GM18499 (cell line): ENCODE measurements around the gene DNASE1L3.

Experiments used
- ATAC-seq: cut with Tn5 transposase; IDR thresholded peaks from one replicate; pipeline ENCODE4 v1.9.1; 2021; ENCODE audit warnings: moderate number of reproducible peaks; ENCODE audit not compliant: insufficient read depth, unreplicated experiment

Gene DNASE1L3

DNA sequence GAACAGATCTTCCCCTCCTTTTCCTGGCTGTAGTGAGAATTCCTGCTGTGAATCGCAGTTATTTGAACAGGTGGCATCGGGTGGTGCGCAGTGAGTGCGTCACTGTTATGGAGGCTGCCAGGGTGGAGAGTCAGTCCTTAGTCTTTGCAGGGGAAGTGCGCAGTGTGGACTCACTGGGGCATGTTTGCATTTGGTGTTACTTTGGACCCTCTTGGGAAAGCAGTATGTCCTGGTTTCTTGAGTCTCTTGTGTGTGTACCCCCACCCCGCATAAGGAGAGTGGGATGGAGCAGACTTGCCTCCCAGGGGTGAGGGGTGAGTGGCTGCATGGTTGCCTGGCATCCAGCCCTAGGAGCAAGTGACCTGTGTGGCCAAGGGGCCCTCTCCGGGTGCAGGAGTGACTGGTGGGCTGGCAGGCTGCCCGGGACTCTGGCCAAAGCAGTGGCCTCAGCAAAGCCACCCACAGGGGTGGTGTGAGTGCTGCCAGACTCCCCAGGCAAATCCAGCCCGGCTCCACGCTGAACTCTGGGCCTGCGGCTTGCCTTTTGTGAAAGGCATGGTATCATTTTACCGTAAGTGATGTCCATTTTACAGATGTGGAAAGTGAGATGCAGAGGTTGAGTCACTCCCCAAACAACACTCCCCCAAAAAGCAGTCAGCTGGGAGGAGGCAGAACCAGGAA, 46.4 kb downstream of the DNASE1L3 start:
- no peak for ATAC-seq

DNA sequence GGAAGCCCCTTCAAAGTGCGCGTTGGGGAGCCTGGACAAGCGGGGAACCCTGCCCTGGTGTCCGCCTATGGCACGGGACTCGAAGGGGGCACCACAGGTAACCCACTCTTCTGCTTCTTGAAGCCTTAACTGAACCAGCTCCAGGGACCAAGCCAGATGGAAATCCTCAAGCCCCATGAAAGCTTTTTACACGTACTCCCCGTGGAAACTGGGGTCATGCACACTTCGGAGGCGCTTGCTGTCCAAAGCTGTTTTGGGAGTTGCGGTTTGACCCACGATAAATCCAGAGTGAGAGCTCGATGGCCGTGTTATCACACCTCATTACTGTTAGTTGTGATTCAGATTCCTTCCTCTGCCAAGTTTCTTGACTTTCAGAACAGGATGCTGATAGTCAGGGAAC, 47.5 kb downstream of the DNASE1L3 start:
- no peak for ATAC-seq

DNA sequence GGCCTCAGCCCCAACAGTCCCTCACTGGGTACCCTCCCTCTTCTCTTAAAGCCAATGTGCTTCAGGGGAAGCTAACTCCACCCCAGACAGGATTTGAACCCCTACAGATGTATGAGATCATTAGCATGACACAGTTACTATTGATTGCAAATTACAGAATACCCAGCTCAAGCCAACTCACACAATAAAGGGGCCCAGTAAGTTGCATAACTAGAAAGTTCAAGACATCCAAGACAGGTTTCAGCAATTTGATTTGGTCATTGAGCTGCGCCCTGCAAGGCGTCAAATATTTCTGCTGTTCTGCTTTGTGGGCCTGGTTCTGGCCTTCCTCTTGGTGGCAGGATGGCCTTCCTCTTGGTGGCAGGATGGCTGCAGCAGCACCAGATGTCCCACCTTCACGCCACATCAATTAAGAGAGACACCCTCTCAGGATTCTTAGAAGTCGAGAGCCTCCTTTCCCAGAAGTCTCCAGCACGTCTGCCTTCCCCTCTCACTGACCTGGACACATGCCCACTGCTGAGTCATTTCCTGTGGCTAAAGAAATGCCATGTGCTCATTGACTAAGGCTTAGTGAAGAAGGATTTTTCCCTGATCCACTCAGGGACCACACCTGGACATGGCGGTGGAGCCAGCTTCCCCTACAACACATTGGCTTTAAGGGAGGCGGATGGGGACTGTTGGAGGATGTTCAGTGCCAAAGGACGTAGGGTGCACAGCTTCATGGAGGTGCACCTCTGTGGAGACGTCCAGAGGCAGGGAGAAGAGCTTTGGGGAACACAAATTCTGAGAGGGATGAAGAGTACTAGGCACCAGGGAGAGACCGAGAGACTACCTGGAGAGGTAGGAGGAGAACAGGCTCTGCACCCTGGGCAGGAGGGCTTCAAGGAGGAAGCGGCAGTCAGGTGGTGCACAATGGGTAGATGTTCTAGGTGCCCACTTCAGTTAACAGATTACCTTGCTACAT, 49.1 kb downstream of the DNASE1L3 start:
- ATAC-seq: no peak

DNA sequence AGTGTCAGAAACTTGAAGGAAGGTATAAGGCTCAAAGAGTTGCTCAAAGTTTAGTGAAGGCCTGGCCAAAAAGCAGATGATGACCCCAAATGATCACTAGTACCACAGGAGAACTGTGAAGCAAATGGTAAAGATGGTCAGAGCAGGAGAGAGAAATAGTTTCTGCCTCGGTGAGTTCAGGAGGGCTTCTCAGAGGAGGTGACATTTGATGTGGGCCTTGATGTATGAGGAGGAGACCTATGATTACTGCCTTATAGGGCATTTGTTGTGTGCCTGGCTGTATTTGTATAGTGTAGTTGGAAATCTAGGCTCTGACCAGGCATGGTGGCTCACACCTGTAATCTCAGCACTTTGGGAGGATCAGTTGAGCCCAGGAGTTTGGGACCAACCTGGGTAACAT, 50.4 kb downstream of the DNASE1L3 start:
- ATAC-seq: no peak

DNA sequence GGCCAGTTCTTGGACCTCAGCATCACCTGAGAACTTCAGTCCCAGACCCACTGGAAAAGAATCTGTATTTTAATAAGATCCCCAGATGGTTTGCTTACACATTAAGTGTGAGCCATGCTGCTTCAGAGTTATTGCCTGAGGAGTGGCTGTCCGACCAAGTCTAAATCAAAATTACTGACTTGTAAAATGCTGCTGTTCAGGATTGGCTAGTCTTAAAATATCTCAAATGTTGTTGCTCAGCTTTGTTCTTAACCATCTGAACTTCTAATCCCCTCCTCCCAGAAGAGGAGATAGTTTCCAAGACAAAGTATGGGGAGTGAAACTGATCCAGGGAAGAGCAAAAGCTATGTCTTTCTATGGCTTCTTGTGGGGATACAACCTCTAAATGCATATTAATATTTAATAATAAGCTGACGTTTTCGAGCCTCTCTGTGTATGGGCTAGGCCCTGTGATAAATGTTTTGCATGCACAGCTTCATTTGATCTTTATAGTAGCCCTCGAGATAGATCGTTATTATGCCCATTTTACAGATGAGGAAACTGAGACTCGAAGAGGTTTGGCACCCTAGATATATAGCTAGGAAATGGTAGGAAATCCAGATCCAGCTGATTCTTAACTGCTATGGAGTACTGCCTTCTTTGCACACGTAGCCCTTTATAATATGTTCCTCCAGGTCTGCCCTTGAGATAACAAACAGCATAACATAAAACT, 52.2 kb downstream of the DNASE1L3 start:
- no peak for ATAC-seq

DNA sequence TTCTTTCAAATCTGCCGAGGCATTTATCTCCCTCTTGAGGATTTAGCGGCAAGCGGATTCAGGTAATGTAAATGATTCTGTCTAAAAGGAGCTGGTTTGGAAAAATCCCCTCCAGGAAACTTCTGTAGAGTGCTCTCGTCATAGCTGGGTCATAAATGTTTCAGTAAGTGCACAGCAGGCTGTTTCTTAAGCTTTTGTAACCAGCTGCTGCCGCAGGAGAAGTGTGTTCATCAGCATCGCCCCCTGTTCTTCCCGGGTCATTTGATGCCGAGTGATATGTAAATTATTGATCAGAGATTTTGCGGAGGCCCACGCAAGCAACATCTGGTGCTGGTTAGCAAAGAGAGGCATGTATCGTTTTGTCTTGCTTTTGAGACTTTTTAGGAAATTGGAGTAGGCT, 53.1 kb downstream of the DNASE1L3 start:
- no peak for ATAC-seq

DNA sequence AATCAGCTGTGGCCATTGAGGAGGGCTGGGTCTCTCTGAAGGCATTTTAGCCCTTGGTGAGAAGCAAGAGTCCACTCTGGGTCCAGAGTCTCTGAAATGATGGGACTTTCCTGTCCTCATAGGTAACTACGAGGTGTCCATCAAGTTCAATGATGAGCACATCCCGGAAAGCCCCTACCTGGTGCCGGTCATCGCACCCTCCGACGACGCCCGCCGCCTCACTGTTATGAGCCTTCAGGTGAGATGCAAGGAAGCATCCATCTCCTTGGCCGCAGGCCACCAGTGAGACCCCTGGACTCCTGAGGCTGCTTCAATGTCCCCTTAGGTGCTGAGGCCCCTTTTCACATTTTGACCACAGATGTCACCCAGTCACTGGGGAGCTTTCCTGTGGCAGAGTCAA, 54.9 kb downstream of the DNASE1L3 start:
- ATAC-seq: no peak

DNA sequence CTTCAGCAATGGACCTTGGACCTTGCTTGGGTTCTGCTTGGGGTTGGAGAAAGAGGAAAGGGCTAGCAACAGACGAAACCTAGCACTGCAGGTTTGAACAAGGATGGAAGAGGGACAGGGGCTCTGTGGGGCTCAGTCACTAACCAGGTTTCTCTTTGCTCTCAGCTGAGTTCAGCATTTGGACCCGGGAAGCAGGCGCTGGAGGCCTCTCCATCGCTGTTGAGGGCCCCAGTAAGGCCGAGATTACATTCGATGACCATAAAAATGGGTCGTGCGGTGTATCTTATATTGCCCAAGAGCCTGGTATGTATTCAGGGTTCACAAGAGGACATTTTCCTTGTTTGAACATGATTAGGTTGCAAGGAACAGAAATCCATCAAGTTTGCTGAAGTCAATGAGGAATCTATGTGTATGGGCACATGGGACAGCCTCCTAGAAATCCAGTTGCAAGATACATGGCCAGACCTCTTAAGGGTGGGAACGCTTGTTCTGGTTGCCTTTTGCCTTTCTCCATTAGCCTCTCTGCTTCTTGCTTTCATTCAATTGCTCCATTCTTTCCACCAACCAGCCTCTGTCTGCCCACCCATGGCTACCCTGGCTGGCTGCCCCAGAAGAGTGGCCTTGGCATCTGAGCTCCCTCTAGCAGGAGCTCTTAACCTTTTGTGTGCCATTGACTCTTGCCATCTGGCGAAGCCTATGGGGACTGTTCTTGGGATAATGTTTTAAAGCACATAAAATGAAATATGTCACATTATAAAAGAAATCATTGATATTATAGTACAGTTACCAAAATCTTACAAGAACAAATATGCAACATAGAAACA, 55.9 kb downstream of the DNASE1L3 start:
- ATAC-seq: no peak

DNA sequence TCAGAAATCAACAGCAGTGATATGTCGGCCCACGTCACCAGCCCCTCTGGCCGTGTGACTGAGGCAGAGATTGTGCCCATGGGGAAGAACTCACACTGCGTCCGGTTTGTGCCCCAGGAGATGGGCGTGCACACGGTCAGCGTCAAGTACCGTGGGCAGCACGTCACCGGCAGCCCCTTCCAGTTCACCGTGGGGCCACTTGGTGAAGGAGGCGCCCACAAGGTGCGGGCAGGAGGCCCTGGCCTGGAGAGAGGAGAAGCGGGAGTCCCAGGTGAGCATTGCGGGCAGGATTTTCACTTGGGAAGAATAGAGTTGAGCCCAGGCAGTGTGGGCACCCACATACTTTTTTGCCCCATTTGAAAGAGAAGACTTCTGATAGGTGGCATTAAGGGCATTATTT, 57.4 kb downstream of the DNASE1L3 start:
- no peak for ATAC-seq

DNA sequence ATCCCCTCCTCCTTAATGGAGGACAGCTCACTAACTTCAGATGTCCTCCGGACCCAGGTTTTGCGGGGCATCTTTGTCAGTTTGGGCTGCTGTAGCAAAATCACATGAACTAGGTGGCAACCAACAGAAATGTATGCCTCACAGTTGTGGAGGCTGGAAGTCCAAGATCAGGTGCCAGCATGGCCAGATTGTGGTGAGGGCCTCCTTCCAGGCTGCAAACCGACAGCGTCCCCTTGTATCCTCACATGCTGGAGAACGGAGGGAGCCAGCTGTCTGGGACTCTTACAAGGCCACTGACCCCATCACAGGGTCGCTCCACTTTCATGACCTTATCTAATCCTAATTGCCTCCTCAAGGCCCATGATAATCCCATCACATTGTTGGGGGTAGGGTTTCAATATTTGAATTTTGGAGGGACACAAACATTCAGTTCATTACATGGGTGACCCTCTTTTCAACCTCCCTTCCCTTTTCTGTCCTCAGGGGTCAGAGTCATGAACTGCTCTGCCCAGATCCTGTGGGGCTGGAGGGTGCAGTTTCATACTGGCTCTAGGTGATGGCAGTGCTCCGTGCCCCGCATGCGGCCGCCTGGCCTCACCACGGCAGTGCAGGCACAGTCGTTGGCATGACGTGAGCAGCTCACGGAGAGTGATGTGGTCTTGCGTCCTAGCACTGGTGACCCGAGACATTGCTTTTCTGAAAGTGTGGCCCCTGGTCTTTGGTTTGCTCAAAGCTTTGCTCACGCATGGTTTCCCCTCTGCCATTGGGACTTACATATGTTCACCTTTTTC, 58.4 kb downstream of the DNASE1L3 start:
- no peak for ATAC-seq

DNA sequence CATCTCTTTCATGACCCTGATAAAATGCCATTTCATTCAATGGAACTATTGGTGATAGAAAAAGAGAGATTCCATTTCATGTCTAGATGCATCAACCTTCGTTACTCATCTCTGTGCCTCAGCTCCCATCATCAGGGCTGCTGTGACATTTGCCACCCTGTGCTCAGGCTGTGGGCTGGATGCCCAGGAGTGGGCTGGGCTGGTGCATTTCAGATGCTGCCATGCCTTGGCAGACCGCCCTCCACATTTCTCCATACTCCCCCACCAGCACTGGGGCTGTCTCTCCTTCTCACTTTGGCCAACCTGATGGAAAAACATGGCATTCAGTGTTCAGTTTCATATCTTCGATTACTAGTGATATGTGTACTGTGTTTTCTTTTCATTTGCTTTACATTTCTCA, 59.1 kb downstream of the DNASE1L3 start:
- ATAC-seq: no peak

DNA sequence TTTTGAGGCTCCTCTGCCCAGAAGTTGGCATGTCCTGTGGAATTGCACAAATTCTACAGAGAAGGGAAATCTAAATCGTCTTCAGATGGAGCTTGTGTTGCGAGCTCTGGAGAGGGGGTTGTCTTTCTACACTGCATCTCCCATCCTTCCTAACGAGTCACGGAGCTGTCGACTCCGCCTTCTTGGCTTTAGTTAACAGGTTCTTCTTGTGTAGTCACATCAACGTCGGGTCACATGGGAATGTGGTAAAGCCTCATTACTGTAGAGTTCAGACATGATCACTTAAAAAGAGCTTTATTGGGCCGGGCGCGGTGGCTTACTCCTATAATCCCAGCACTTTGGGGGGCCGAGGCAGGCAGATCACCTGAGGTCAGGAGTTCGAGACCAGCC, 60.0 kb downstream of the DNASE1L3 start:
- ATAC-seq: no peak

DNA sequence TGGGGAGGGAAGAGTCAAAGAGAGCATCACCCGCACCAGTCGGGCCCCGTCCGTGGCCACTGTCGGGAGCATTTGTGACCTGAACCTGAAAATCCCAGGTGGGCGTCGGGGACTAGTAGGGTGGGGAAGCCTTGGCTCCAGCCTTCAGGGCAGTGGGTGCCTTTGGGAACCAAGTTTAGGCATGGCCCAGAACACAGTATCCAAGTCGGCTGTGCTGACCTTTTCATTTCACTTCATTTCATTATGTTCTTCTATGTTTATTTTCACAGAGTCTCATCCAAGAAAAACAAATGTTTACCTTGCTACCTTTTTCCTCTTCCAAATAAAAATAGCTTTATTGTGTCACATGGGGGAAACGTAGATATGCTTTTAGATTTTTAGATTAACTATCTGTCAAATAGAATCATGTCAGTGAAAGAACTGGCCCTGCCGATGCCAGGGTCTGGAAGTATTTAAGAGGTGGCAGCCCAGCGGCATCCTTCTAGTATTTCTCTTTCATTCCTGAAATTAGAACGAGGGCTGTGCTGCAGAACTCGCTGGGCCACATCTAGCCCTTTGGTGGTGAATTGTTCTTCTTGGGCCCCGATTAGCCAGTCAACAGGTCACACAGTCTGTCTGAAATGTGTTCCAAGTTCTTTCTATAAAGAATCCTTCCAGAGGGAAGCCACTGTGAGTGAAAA, 60.5 kb downstream of the DNASE1L3 start:
- no peak for ATAC-seq

DNA sequence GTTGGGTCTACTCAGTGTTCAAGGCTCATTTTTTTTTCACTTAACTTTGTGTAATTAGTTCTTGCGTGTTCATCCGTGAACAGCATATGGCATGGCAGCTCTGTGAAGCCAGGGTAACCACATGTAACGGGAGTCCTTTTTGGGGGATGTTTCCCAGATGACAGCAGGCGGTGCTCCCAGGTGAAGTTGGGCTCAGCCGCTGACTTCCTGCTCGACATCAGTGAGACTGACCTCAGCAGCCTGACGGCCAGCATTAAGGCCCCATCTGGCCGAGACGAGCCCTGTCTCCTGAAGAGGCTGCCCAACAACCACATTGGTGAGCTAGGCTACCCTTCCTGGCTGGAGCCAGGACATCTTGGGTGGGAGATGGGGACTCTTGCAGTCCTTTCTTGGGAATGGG, 62.7 kb downstream of the DNASE1L3 start:
- ATAC-seq: no peak

DNA sequence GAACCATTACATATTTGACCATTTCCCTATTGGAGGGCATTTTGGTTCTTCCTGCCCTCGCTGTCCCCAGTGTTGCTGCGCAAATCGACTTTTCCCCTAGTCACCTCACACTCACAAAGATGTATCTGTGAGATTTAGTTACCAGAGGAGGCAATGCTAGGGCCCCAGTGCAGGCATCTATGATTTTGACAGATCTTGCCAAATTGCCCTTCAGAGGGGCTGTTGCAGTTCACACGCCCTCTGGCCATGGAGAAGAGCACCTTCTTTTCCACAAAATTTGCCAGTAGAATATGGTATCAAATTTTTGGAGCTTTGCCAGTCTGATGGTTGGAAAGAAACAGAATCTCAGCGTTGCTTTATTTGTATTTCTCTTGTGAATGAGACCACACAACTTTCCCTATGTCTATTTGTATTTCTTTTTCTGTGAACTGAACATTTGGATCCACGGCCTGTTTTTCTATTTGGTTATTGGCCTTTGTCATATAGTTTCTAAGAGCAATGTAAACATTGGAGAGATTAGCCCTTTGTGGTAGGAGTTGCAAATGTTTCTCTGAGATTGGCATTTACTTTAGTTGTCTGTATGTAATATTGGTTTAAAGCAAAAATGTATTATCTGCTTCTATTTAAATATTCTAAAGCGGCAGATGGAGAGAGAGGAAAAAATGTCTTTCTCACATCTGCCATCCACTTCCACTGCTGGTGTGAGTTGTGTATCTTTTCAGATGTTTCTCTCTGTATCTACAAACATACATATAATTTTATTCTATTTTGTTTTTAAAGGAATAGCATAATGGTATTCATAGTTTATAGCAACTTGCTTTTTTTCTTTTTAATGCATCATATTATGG, 66.1 kb downstream of the DNASE1L3 start:
- no peak for ATAC-seq

DNA sequence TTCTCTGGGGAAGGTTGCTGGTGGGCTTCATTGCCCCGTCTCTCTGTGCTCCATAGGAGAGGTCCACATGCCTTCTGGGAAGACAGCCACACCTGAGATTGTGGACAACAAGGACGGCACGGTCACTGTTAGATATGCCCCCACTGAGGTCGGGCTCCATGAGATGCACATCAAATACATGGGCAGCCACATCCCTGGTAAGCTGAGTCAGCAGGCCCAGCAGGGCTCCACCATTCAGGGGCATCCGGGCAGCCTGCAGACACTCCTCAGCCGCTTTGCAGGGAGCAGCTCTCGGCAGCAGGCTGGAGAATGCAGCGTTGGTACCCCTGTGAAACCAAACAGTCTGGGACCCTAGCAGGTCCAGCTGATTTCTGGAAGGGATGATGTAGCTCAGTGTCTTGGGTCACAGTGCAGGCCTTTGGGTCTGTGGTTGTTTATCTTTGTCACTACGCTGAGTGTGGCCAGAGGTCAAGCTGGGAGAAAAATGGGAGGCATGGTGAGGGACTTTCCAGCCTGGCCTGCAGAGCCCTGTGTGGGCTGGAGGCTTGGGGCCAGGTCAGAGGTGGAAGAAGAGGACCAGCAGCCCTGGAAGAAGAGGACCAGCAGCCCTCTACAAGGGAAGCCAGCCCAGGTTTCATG, 67.2 kb downstream of the DNASE1L3 start:
- no peak for ATAC-seq
